KOPT-K1 (cell line): ENCODE data around the gene ZNF227.

Experiments used
- H3K27ac ChIP-seq: fragments of 200-600 bp; sonication (generic); 2 replicates; pipeline ENCODE4 v1.5.1; 2016; ENCODE audit warnings: antibody characterized with exemption, mild to moderate bottlenecking, low read depth, low read length; ENCODE audit not compliant: poor library complexity, severe bottlenecking
- H3K36me3 ChIP-seq: fragments of 200-600 bp; sonication (generic); 2 replicates; pipeline ENCODE4 v1.5.1; 2017; ENCODE audit warnings: antibody characterized with exemption, mild to moderate bottlenecking, low read length, moderate library complexity; ENCODE audit not compliant: insufficient read depth
- H3K9me3 ChIP-seq: fragments of 200-600 bp; sonication (generic); 2 replicates; pipeline ENCODE4 v1.5.1; 2017; ENCODE audit warnings: antibody characterized with exemption, low read length, mild to moderate bottlenecking; ENCODE audit not compliant: insufficient read depth, poor library complexity, severe bottlenecking

ZNF227 gene

GRCh38 chr19:44260695-44261446 is 48.5 kb downstream of the ZNF227 start:
- no peaks in the 10 kb centered on the region for H3K36me3 ChIP-seq
- H3K27ac ChIP-seq: no peak overlapping the region
- H3K9me3 ChIP-seq: peaks cover 15% of the 10 kb centered on the region

DNA sequence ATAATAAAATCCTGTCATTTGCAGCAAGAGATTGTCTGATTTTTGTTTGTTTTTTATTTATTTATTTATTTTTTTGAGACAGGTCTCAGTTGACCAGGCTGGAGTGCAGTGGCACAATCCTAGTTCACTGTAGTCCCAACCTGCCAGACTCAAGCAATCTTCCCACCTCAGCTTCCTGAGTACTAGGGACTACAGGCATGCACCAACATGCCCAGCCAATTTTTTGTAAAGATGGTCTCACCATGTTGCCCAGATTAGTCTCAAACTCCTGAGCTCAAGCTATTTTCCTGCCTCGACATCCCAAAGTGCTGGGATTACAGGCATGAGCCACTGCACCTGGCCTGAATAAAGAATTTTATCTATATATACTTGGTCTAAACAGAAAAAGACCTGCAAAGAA is 65.0 kb downstream of the ZNF227 start:
- H3K9me3 ChIP-seq: peaks cover 15% of the 10 kb centered on the region
- H3K36me3 ChIP-seq: peaks cover 4% of the 10 kb centered on the region; the same call in 1 of the 2 replicates
- H3K27ac ChIP-seq: no peak overlapping the region

DNA sequence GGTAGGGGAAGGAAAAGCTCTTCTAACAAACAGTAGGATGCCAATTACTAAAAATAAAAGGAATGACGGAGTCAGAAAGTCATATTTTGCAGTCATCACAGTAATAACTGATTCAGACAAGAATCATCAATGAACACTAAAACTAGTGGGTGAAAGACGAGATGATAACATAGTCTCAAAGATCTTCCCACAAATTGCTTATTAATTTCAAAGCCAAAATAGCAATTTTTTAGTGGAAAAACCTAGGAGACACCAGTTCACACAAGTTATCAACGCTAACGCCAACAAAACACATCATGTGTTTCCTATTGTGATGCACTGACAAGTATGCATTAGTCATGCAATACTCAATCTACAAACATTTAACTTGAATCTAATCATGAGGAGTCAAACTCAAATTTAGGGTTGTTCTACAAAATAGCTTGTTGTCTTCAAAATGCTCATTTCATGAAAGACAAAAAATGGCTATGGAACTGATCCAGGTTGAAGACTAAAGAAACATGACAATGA is 65.9 kb downstream of the ZNF227 start:
- Histone ChIP-seq H3K27ac (no peak overlapping the region), H3K9me3 (peaks cover 15% of the 10 kb centered on the region), H3K36me3 (peaks cover 4% of the 10 kb centered on the region; the same call in 1 of the 2 replicates)

GRCh38 chr19:44280916-44281315 is 68.6 kb downstream of the ZNF227 start:
- Histone ChIP-seq H3K36me3 (no peaks in the 10 kb centered on the region), H3K27ac (no peak overlapping the region), H3K9me3 (peaks cover 7% of the 10 kb centered on the region)

DNA sequence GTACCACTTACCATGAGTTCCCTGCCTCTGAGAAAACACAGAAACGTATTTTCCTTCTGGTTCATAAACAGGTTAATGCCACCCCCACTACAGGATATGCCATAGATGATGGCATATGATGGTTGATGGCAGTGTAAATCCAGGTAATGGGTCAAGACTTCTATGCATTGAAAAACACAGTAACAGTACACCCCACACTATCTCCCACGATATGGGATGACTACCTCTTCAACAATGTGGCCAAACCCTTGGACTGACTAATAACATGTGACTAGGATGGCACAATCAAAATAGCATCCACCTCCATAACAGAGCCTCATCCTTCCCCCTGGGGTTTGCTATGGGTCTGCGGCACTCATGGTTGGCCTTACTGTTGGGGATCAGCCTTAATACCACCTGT is 70.5 kb downstream of the ZNF227 start:
- H3K27ac ChIP-seq: no peak overlapping the region
- peaks cover 16% of the 10 kb centered on the region for H3K9me3 ChIP-seq
- H3K36me3 ChIP-seq: peaks cover 14% of the 10 kb centered on the region

DNA sequence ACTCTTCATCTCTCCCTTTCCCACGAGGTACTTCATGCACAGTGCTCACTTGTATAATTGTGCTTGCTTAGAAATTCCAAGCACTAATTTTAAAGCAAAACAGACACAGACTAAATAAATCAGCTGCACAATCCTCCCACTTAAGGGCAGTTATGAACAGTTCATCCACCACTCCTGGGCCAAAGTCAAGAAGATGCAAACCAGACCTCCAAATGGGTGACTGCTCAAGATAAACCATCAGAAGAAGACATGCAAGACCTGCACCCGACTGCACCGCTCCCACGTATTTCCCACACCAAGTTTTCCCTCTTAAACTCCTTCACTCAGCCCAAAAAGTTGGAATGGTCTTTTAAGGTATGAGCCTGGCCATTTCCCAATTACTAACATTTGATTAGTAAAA is 72.6 kb downstream of the ZNF227 start:
- H3K36me3 ChIP-seq: peaks cover 35% of the 10 kb centered on the region
- peaks cover 37% of the 10 kb centered on the region for H3K9me3 ChIP-seq
- no peak overlapping the region for H3K27ac ChIP-seq
